ENCODE results near the gene NALCN.

DNA sequence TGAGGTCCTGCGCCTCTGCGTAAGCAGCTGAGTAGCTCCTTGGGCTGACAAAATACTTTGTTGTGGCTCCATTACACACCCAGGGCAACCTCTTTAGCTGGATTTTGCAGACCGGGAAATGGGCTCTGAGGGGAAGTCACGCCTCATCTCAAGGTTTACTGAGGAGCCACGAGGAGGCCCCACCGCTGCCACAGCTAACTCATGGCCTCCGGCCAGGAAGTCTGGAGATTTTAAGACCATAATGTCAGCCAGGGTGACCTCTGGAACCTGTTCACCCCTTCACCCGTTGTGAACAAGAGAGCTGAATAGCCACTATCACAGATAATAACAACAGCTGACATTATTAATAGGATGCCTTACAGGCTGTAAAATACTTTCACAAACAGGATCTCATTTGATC lies 390.4 kb downstream of the NALCN start:
- TF ChIP-seq, protein P1, sequence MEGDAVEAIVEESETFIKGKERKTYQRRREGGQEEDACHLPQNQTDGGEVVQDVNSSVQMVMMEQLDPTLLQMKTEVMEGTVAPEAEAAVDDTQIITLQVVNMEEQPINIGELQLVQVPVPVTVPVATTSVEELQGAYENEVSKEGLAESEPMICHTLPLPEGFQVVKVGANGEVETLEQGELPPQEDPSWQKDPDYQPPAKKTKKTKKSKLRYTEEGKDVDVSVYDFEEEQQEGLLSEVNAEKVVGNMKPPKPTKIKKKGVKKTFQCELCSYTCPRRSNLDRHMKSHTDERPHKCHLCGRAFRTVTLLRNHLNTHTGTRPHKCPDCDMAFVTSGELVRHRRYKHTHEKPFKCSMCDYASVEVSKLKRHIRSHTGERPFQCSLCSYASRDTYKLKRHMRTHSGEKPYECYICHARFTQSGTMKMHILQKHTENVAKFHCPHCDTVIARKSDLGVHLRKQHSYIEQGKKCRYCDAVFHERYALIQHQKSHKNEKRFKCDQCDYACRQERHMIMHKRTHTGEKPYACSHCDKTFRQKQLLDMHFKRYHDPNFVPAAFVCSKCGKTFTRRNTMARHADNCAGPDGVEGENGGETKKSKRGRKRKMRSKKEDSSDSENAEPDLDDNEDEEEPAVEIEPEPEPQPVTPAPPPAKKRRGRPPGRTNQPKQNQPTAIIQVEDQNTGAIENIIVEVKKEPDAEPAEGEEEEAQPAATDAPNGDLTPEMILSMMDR (conservative IDR thresholded peaks at IDR 0.05 in 1 of 2, IDR thresholded peaks at IDR 0.05 in 1 of 2; ENCODE audit: low read depth in 1 of 2, low read length in 2 of 2), result no peak
- TF ChIP-seq EZH2 (IDR thresholded peaks at IDR 0.05; ENCODE audit: low read length, missing control alignments), result no peak

Data from fibroblast of lung (primary cell).